MM.1S (cell line): ENCODE data around the gene IQCN.

Experiments used
- CTCF ChIP-seq: fragments of 300-600 bp; sonication (generic); IDR thresholded peaks from 2 replicates; pipeline ENCODE4 v1.5.1; 2016; ENCODE audit warnings: antibody characterized with exemption, low read length, mixed read lengths
- EZH2 ChIP-seq: fragments of 300-600 bp; sonication (generic); optimal IDR thresholded peaks from 2 replicates; pipeline ENCODE3; 2017; ENCODE audit warnings: low read depth, mild to moderate bottlenecking, antibody characterized with exemption, low read length, mixed read lengths
- EZH2phosphoT487 ChIP-seq: fragments of 300-600 bp; sonication (generic); IDR thresholded peaks from 2 replicates; pipeline ENCODE4 v1.6.1; 2018; ENCODE audit warnings: antibody characterized with exemption, low read length

GRCh38 chr19:18306888-18307260, 32.6 kb upstream of the IQCN start:
- TF ChIP-seq CTCF = no peak
- no peak for TF ChIP-seq EZH2phosphoT487
- no peak for TF ChIP-seq EZH2
